ENCODE measurements around the gene CCDC137. TPM values are rescaled to one million over a fixed set of nuclear protein-coding genes. Genes with fewer than 3 reads are reported as not detected.

Gene CCDC137
- total RNA-seq, 2 experiments from 2014 or later, result 39.4 to 61.4 TPM

DNA sequence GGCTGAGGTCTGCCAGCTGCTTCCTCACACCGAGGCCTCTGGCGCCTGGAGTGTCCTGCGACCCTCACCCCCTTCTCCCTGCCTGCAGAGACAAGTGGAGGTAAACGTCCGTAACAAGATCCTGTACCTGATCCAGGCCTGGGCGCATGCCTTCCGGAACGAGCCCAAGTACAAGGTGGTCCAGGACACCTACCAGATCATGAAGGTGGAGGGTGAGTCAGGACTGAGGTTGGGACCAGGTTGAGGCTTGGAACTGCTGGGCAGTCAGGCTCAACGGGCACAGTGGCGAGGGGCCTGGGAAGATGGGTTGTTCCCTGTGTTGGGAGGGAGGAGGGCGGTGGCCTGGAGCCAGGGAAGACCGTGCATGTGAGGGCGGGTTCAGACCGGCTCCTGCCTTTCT is 22.1 kb downstream of the CCDC137 start:
- peaks cover 25% of the 10 kb centered on the region for H3K79me2 ChIP-seq (ENCODE audit: insufficient read depth, low read depth, low read length)
- H3K36me3 ChIP-seq (ENCODE audit: insufficient read depth, low read length), result peaks cover 82% of the 10 kb centered on the region
- CTCF ChIA-PET (ENCODE audit: unreplicated experiment), result no interaction called here
- H3K9me3 ChIP-seq (ENCODE audit: low read length), result no peaks in the 10 kb centered on the region
- H4K20me1 ChIP-seq (ENCODE audit: insufficient read depth, low read length), result no peaks in the 10 kb centered on the region; the same call in 1 of the 2 replicates
- POLR2A ChIA-PET, result no interaction called here
- no TSS peak for BruUV-seq (replicated peaks)
- no peak overlapping the region for H3K4me3 ChIP-seq (ENCODE audit: low read depth, low read length, poor library complexity, severe bottlenecking)
- intact Hi-C loops (cut with micrococcal nuclease; ENCODE audit: unreplicated experiment), result no loop called here
- TF ChIP-seq, protein P1, sequence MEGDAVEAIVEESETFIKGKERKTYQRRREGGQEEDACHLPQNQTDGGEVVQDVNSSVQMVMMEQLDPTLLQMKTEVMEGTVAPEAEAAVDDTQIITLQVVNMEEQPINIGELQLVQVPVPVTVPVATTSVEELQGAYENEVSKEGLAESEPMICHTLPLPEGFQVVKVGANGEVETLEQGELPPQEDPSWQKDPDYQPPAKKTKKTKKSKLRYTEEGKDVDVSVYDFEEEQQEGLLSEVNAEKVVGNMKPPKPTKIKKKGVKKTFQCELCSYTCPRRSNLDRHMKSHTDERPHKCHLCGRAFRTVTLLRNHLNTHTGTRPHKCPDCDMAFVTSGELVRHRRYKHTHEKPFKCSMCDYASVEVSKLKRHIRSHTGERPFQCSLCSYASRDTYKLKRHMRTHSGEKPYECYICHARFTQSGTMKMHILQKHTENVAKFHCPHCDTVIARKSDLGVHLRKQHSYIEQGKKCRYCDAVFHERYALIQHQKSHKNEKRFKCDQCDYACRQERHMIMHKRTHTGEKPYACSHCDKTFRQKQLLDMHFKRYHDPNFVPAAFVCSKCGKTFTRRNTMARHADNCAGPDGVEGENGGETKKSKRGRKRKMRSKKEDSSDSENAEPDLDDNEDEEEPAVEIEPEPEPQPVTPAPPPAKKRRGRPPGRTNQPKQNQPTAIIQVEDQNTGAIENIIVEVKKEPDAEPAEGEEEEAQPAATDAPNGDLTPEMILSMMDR (conservative IDR thresholded peaks at IDR 0.05; ENCODE audit: low read length), result no peak
- no peak for TF ChIP-seq EZH2phosphoT487 (IDR thresholded peaks at IDR 0.05; ENCODE audit: borderline replicate concordance, low read depth, low read length)
- peaks cover 16% of the 10 kb centered on the region for H3K4me1 ChIP-seq (ENCODE audit: insufficient read depth, low read length, poor library complexity, severe bottlenecking)
- H2AFZ ChIP-seq (ENCODE audit: low read length), result no peak overlapping the region
- no peaks in the 10 kb centered on the region for H3K9me2 ChIP-seq (ENCODE audit: insufficient read depth, low read length)
- H3K27ac ChIP-seq (ENCODE audit: low read depth, low read length, poor library complexity, severe bottlenecking), result no peak overlapping the region
- no peak overlapping the region for H3K4me2 ChIP-seq (ENCODE audit: low read length)
- DNase-seq (ENCODE audit: low spot score), result no peak

DNA sequence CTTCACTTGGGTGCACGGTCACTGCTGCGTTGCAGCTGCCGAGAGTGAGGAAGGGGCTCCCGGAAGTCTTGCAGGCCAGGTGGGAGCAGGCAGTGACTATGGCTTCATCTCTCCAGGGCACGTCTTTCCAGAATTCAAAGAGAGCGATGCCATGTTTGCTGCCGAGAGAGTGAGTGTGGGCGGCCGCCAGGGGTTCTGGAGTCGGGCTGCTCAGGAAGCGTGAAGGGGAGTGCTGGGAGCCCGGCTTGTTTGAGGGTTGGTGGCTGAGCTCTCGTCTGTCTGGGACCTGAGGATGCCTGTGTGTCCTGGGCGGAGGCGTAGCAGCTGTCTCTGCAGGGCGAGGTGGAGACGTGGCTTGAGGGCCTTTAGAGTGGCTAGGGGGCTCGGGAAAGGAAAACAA is 23.5 kb downstream of the CCDC137 start:
- peaks cover 97% of the 10 kb centered on the region for H3K36me3 ChIP-seq (ENCODE audit: insufficient read depth, low read length)
- ChIA-PET CTCF (ENCODE audit: unreplicated experiment) (no interaction called here), POLR2A (no interaction called here)
- H3K4me1 ChIP-seq (ENCODE audit: insufficient read depth, low read length, poor library complexity, severe bottlenecking), result peaks cover 9% of the 10 kb centered on the region
- BruUV-seq (replicated peaks), result no TSS peak
- DNase-seq (ENCODE audit: low spot score), result no peak
- H3K9me3 ChIP-seq (ENCODE audit: low read length), result no peaks in the 10 kb centered on the region
- H3K4me3 ChIP-seq (ENCODE audit: low read depth, low read length, poor library complexity, severe bottlenecking), result no peak overlapping the region
- peaks cover 14% of the 10 kb centered on the region for H3K79me2 ChIP-seq (ENCODE audit: insufficient read depth, low read depth, low read length)
- no peak for TF ChIP-seq EZH2phosphoT487 (IDR thresholded peaks at IDR 0.05; ENCODE audit: borderline replicate concordance, low read depth, low read length)
- TF ChIP-seq, protein P1 (conservative IDR thresholded peaks at IDR 0.05; ENCODE audit: low read length), result no peak
- no peak overlapping the region for H3K27ac ChIP-seq (ENCODE audit: low read depth, low read length, poor library complexity, severe bottlenecking)
- no peak overlapping the region for H2AFZ ChIP-seq (ENCODE audit: low read length)
- no peak overlapping the region for H3K4me2 ChIP-seq (ENCODE audit: low read length)
- H3K9me2 ChIP-seq (ENCODE audit: insufficient read depth, low read length), result no peaks in the 10 kb centered on the region
- no peaks in the 10 kb centered on the region; the same call in 1 of the 2 replicates for H4K20me1 ChIP-seq (ENCODE audit: insufficient read depth, low read length)
- intact Hi-C loops (cut with micrococcal nuclease; ENCODE audit: unreplicated experiment), result no loop called here

DNA sequence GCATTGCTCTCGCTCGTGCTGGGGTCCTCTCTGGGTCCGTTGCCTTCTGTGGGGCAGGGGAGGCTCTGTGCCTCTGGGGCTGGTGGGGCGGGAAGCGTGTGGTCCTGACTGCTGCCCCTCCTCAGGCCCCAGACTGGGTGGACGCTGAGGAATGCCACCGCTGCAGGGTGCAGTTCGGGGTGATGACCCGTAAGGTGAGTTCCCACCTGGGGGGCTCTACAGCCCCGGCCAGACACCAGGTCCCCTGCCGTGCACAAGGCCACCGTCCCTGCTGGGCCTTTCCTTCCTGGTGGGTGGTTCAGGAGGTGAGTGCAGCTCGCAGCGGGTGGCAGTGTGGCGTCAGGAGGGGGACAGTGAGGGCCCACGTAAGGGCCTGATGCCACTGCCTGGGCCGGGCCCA is 24.0 kb downstream of the CCDC137 start:
- DNase-seq (ENCODE audit: low spot score), result no peak
- Histone ChIP-seq H2AFZ (ENCODE audit: low read length) (no peak overlapping the region), H3K79me2 (ENCODE audit: insufficient read depth, low read depth, low read length) (peaks cover 9% of the 10 kb centered on the region), H4K20me1 (ENCODE audit: insufficient read depth, low read length) (no peaks in the 10 kb centered on the region; the same call in 1 of the 2 replicates), H3K4me3 (ENCODE audit: low read depth, low read length, poor library complexity, severe bottlenecking) (no peak overlapping the region), H3K36me3 (ENCODE audit: insufficient read depth, low read length) (peaks cover 98% of the 10 kb centered on the region), H3K9me3 (ENCODE audit: low read length) (no peaks in the 10 kb centered on the region), H3K27ac (ENCODE audit: low read depth, low read length, poor library complexity, severe bottlenecking) (no peak overlapping the region), H3K9me2 (ENCODE audit: insufficient read depth, low read length) (no peaks in the 10 kb centered on the region), H3K4me1 (ENCODE audit: insufficient read depth, low read length, poor library complexity, severe bottlenecking) (peaks cover 4% of the 10 kb centered on the region), H3K4me2 (ENCODE audit: low read length) (no peak overlapping the region)
- intact Hi-C loops (cut with micrococcal nuclease; ENCODE audit: unreplicated experiment), result no loop called here
- CTCF ChIA-PET (ENCODE audit: unreplicated experiment), result no interaction called here
- no TSS peak for BruUV-seq (replicated peaks)
- POLR2A ChIA-PET, result no interaction called here
- no peak for TF ChIP-seq EZH2phosphoT487 (IDR thresholded peaks at IDR 0.05; ENCODE audit: borderline replicate concordance, low read depth, low read length)
- TF ChIP-seq, protein P1 (conservative IDR thresholded peaks at IDR 0.05; ENCODE audit: low read length), result no peak

All from OCI-LY7 (cell line).